ENCODE results near the gene SART3. TPM values are rescaled to one million over a fixed set of nuclear protein-coding genes. Genes with fewer than 3 reads are reported as not detected.

The SART3 gene
- total and polyA plus RNA-seq, 2 of the 13 experiments (the other 11 are each of a cell fraction or from before 2014, with no cell fraction given): 16.1 to 69.9 TPM

DNA sequence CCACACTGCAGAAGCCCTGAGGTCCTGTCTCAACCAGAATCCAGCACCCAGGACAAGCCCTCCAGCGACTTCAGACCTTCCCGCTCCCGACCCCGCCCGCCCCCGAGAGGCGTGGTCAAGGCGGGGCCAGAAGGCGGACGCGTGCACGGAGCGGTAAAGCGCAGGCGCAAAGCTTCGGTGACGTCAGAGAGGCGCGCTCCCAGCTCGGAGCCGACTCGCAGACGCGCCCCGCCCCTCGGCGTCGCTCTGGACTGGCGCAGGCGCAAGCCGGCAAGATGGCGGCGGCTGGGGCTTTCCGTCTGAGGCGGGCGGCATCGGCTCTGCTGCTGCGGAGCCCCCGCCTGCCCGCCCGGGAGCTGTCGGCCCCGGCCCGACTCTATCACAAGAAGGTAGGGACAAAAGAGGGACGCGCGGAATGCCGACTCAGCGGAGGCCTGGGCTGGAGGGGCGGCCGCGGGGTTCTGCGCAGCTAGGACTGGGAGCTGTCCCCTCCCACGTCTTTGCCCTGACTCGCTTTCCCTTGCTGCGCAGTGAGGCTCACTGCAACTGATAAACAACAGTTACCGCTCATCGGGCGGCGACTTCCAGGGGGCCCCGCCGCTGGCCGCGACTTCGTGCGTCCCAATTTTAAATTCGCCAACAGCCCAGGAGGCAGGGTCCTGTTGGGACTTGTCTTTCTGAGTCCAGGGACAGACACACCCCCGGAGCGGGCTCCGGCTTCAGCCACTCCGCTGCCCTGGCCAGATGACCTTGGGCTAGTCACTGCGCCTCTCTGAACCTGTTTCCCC, 1.6 kb upstream of the SART3 start, which contains the start of gene ISCU (continued):
- TF ChIP-seq ZNF430 (CRISPR knock-in tag; IDR thresholded peaks at IDR 0.05) (no peak), MIER3 (CRISPR knock-in tag; IDR thresholded peaks at IDR 0.05; ENCODE audit: borderline replicate concordance) (no peak), CENPX (CRISPR knock-in tag; IDR thresholded peaks at IDR 0.05) (no peak), DNMT1 (CRISPR knock-in tag; IDR thresholded peaks at IDR 0.05) (peak; percentile 36; the same call in 1 of the 2 replicates), ZKSCAN8 (CRISPR knock-in tag; IDR thresholded peaks at IDR 0.05; ENCODE audit: borderline replicate concordance) (no peak), ZNF737 (CRISPR knock-in tag; IDR thresholded peaks at IDR 0.05; ENCODE audit: borderline replicate concordance) (no peak), ZNF12 (CRISPR knock-in tag; IDR thresholded peaks at IDR 0.05) (no peak), GATAD2A (CRISPR knock-in tag; IDR thresholded peaks at IDR 0.05) (no peak), ISX (CRISPR knock-in tag; conservative IDR thresholded peaks at IDR 0.05) (no peak), IRF2 (CRISPR knock-in tag; IDR thresholded peaks at IDR 0.05) (no peak; the same call in 1 of the 2 replicates), EEA1 (CRISPR knock-in tag; IDR thresholded peaks at IDR 0.05; ENCODE audit: borderline replicate concordance) (0 out of 2 replicates have a peak, but pooled peaks have one; percentile 71)
- TF ChIP-seq, protein P1, sequence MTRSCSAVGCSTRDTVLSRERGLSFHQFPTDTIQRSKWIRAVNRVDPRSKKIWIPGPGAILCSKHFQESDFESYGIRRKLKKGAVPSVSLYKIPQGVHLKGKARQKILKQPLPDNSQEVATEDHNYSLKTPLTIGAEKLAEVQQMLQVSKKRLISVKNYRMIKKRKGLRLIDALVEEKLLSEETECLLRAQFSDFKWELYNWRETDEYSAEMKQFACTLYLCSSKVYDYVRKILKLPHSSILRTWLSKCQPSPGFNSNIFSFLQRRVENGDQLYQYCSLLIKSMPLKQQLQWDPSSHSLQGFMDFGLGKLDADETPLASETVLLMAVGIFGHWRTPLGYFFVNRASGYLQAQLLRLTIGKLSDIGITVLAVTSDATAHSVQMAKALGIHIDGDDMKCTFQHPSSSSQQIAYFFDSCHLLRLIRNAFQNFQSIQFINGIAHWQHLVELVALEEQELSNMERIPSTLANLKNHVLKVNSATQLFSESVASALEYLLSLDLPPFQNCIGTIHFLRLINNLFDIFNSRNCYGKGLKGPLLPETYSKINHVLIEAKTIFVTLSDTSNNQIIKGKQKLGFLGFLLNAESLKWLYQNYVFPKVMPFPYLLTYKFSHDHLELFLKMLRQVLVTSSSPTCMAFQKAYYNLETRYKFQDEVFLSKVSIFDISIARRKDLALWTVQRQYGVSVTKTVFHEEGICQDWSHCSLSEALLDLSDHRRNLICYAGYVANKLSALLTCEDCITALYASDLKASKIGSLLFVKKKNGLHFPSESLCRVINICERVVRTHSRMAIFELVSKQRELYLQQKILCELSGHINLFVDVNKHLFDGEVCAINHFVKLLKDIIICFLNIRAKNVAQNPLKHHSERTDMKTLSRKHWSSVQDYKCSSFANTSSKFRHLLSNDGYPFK (CRISPR knock-in tag; IDR thresholded peaks at IDR 0.05; ENCODE audit: borderline replicate concordance): peak; percentile 75; the same call in 1 of the 2 replicates
- TF ChIP-seq, protein P2, sequence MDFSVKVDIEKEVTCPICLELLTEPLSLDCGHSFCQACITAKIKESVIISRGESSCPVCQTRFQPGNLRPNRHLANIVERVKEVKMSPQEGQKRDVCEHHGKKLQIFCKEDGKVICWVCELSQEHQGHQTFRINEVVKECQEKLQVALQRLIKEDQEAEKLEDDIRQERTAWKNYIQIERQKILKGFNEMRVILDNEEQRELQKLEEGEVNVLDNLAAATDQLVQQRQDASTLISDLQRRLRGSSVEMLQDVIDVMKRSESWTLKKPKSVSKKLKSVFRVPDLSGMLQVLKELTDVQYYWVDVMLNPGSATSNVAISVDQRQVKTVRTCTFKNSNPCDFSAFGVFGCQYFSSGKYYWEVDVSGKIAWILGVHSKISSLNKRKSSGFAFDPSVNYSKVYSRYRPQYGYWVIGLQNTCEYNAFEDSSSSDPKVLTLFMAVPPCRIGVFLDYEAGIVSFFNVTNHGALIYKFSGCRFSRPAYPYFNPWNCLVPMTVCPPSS (IDR thresholded peaks at IDR 0.05): no peak
- TF ChIP-seq, protein P3, sequence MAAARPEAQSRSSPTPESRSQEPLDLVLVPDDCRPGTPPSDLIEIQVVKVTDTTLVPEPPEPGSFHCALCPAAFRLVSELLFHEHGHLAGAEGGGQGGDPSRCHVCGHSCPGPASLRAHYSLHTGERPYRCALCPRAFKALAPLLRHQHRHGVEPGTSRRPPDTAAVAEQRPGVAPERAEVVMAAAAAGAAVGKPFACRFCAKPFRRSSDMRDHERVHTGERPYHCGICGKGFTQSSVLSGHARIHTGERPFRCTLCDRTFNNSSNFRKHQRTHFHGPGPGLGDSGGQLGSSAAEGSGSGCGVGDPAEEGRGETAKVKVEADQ (CRISPR knock-in tag; IDR thresholded peaks at IDR 0.05; ENCODE audit: borderline replicate concordance): peak; percentile 46; the same call in 1 of the 2 replicates
- TF ChIP-seq, protein P4, sequence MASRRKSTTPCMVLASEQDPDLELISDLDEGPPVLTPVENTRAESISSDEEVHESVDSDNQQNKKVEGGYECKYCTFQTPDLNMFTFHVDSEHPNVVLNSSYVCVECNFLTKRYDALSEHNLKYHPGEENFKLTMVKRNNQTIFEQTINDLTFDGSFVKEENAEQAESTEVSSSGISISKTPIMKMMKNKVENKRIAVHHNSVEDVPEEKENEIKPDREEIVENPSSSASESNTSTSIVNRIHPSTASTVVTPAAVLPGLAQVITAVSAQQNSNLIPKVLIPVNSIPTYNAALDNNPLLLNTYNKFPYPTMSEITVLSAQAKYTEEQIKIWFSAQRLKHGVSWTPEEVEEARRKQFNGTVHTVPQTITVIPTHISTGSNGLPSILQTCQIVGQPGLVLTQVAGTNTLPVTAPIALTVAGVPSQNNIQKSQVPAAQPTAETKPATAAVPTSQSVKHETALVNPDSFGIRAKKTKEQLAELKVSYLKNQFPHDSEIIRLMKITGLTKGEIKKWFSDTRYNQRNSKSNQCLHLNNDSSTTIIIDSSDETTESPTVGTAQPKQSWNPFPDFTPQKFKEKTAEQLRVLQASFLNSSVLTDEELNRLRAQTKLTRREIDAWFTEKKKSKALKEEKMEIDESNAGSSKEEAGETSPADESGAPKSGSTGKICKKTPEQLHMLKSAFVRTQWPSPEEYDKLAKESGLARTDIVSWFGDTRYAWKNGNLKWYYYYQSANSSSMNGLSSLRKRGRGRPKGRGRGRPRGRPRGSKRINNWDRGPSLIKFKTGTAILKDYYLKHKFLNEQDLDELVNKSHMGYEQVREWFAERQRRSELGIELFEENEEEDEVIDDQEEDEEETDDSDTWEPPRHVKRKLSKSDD (CRISPR knock-in tag; IDR thresholded peaks at IDR 0.05; ENCODE audit: low read depth): peak; percentile 81; the same call in 1 of the 2 replicates

All from HepG2 (cell line).